HUES48 (cell line): ENCODE data around the gene LARP4B.

Experiments used
- H3K27ac ChIP-seq: one replicate; pipeline ENCODE4 v1.7.0; 2013; ENCODE audit warnings: low read depth, low read length, inconsistent platforms
- H3K27me3 ChIP-seq: 2 replicates; pipeline ENCODE4 v1.6.1; 2013; ENCODE audit warnings: mild to moderate bottlenecking, low read length; ENCODE audit not compliant: control insufficient read depth, insufficient read depth
- H3K36me3 ChIP-seq: 2 replicates; pipeline ENCODE4 v1.6.1; 2013; ENCODE audit warnings: low read length; ENCODE audit not compliant: control insufficient read depth, insufficient read depth
- H3K4me1 ChIP-seq: 2 replicates; pipeline ENCODE4 v1.6.1; 2013; ENCODE audit warnings: mild to moderate bottlenecking, low read length; ENCODE audit not compliant: control insufficient read depth, insufficient read depth
- H3K4me3 ChIP-seq: 2 replicates; pipeline ENCODE4 v1.5.1; 2013; ENCODE audit warnings: mild to moderate bottlenecking, low read depth, low read length
- H3K9ac ChIP-seq: 2 replicates; pipeline ENCODE4 v1.6.1; 2013; ENCODE audit warnings: mild to moderate bottlenecking, low read depth, low read length, moderate library complexity
- H3K9me3 ChIP-seq: 2 replicates; pipeline ENCODE4 v1.6.1; 2013; ENCODE audit warnings: low read length; ENCODE audit not compliant: control insufficient read depth, insufficient read depth

LARP4B gene

GRCh38 chr10:931326-932318 lies at the start of gene LARP4B:
Gene LARP4B (minus strand): TSS chr10:931705. CDS start chr10:885721, 45,984 bp downstream.
- Histone ChIP-seq H3K27me3 (no peaks in the 10 kb centered on the region), H3K36me3 (no peaks in the 10 kb centered on the region), H3K9me3 (no peaks in the 10 kb centered on the region), H3K9ac (peak within 1 kb of the TSS; percentile 67), H3K4me3 (peak within 1 kb of the TSS; percentile 77), H3K27ac (peak within 1 kb of the TSS; percentile 94), H3K4me1 (peaks cover 30% of the 10 kb centered on the region)

- H3K4me3 ChIP-seq, result no peak overlapping the region
- H3K9me3 ChIP-seq, result peaks cover 28% of the 10 kb centered on the region
- H3K27ac ChIP-seq, result no peak overlapping the region
- no peaks in the 10 kb centered on the region for H3K27me3 ChIP-seq
- no peak overlapping the region for H3K9ac ChIP-seq
- H3K4me1 ChIP-seq, result no peaks in the 10 kb centered on the region
- peaks cover 3% of the 10 kb centered on the region; the same call in 1 of the 2 replicates for H3K36me3 ChIP-seq
Measured at GRCh38 chr10:980468-981093, 49.1 kb upstream of the LARP4B start.

- Histone ChIP-seq H3K9me3 (peaks cover 28% of the 10 kb centered on the region), H3K4me3 (no peak overlapping the region), H3K27me3 (no peaks in the 10 kb centered on the region), H3K4me1 (no peaks in the 10 kb centered on the region), H3K9ac (no peak overlapping the region), H3K36me3 (no peaks in the 10 kb centered on the region), H3K27ac (no peak overlapping the region)
Measured at GRCh38 chr10:978826-979421, 47.4 kb upstream of the LARP4B start.

DNA sequence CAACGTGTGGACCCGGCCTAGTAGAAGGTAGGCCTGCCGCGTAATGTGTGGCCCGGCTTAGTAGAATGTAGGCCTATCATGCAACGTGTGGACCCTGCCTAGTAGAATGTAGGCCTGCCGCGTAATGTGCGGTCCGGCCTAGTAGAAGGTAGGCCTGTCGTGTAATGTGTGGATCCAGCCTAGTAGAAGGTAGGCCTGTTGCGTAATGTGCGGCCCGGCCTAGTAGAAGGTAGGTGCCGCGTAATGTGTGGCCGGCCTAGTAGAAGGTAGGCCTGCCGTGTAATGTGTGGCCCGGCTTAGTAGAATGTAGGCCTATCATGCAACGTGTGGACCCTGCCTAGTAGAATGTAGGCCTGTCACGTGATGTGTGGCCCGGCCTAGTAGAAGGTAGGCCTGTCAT lies 44.8 kb upstream of the LARP4B start:
- no peak overlapping the region for H3K27ac ChIP-seq
- no peaks in the 10 kb centered on the region for H3K4me1 ChIP-seq
- no peak overlapping the region for H3K4me3 ChIP-seq
- no peak overlapping the region for H3K9ac ChIP-seq
- H3K36me3 ChIP-seq, result no peaks in the 10 kb centered on the region
- peaks cover 26% of the 10 kb centered on the region for H3K9me3 ChIP-seq
- H3K27me3 ChIP-seq, result no peaks in the 10 kb centered on the region

DNA sequence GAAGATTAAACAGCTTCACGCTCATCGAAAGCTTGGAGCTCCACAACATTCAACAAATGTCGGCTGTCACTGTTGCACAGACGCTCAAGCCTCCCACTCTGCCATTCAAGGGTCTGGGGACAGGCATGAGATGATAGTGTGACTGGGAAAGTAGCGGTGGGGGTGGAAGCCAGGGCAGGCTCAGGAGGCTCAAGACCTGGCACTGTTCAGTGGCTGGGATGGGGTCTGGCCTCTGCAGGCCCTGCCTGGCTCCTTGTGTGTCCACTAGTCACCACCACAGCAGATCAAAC lies 43.2 kb upstream of the LARP4B start:
- no peak overlapping the region for H3K27ac ChIP-seq
- no peak overlapping the region for H3K9ac ChIP-seq

GRCh38 chr10:974038-974784 lies 42.7 kb upstream of the LARP4B start:
- no peaks in the 10 kb centered on the region for H3K27me3 ChIP-seq
- H3K9ac ChIP-seq, result no peak overlapping the region
- H3K4me1 ChIP-seq, result no peaks in the 10 kb centered on the region
- H3K9me3 ChIP-seq, result peaks cover 8% of the 10 kb centered on the region
- no peaks in the 10 kb centered on the region for H3K36me3 ChIP-seq
- no peak overlapping the region for H3K4me3 ChIP-seq
- H3K27ac ChIP-seq, result peak overlapping the region; percentile 67

More for the DNA sequence above, 43.2 kb upstream of the LARP4B start:
- Histone ChIP-seq H3K9me3 (peaks cover 11% of the 10 kb centered on the region), H3K4me3 (no peak overlapping the region), H3K27me3 (no peaks in the 10 kb centered on the region), H3K36me3 (no peaks in the 10 kb centered on the region), H3K4me1 (no peaks in the 10 kb centered on the region)

DNA sequence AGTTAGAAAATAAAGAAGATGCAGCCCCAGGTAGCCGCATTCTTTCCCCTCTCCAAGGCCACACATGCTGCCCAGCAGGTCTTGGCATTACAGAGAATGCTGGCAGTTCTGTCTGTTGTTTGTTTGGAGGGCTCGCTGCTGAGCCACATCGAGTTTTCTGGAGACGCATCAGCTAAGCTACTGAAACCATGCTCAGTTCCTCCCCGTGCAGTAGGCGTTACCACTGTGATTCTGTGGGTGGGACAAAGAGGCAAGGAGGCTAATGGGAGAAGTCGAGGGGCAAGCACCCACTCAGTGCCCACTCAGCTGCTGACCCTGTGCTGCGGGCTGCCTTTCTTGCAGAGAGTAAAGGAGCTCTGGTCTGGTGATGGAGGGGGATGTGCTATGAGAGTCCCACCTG lies 41.3 kb upstream of the LARP4B start:
- H3K27ac ChIP-seq, result no peak overlapping the region
- H3K4me1 ChIP-seq, result no peaks in the 10 kb centered on the region
- H3K9ac ChIP-seq, result no peak overlapping the region
- H3K9me3 ChIP-seq, result no peaks in the 10 kb centered on the region; the same call in 1 of the 2 replicates
- no peaks in the 10 kb centered on the region for H3K36me3 ChIP-seq
- no peaks in the 10 kb centered on the region for H3K27me3 ChIP-seq
- H3K4me3 ChIP-seq, result no peak overlapping the region

DNA sequence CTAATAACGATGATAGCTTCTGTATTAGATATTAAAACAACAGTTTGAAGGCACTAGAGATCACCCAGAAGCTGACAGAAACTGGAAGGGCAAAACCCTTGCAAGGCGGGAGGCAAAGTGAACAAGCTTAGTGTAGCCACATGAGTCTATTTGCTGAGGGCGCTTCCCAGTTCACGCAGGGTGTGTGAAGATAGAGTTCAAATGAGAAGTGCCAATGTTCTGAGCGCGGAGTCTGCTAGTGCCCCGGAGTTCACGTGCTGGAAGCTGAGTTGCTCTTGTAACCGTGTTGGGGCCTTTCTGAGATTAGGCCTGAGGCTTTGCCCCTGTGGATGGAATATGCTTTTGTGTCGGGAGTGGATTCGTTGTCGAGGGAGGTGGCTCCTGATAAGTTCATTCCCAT lies 40.1 kb upstream of the LARP4B start:
- Histone ChIP-seq H3K27ac (no peak overlapping the region), H3K9ac (no peak overlapping the region), H3K4me1 (no peaks in the 10 kb centered on the region), H3K4me3 (no peak overlapping the region), H3K36me3 (no peaks in the 10 kb centered on the region), H3K9me3 (no peaks in the 10 kb centered on the region), H3K27me3 (no peaks in the 10 kb centered on the region)

DNA sequence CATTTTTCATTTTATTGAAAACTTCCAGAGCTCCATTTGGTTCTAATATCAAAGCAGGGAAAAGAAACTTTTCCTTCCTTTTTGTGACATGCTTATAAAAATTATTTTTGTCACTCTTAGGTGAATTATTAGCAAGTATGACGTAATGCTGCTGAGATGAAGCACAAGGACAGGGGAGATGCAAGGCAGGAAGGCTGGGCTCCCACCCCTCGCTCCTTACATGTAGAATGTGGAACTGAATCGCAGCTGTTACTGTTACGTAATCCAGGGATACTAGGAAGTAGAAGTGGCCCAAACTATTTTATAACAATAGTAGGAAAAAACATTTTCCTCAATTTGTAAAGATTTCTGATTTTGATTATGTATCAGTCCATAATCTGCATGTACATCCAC lies 39.6 kb upstream of the LARP4B start:
- no peaks in the 10 kb centered on the region for H3K36me3 ChIP-seq
- no peaks in the 10 kb centered on the region for H3K9me3 ChIP-seq
- H3K4me3 ChIP-seq, result no peak overlapping the region
- H3K9ac ChIP-seq, result no peak overlapping the region
- no peaks in the 10 kb centered on the region for H3K4me1 ChIP-seq
- H3K27me3 ChIP-seq, result no peaks in the 10 kb centered on the region
- H3K27ac ChIP-seq, result peak overlapping the region; percentile 9

- Histone ChIP-seq H3K36me3 (no peaks in the 10 kb centered on the region), H3K4me1 (no peaks in the 10 kb centered on the region), H3K4me3 (no peak overlapping the region), H3K27me3 (no peaks in the 10 kb centered on the region), H3K9me3 (no peaks in the 10 kb centered on the region), H3K27ac (peak overlapping the region; percentile 9), H3K9ac (no peak overlapping the region)
Measured at GRCh38 chr10:970311-971149, 39.0 kb upstream of the LARP4B start.
